GM12878 (cell line): ENCODE measurements around the gene RREB1. TPM values are rescaled to one million over a fixed set of nuclear protein-coding genes. Genes with fewer than 3 reads are reported as not detected.

Experiments used
- EED ChIP-seq: sonication (generic); IDR thresholded peaks from 2 replicates; pipeline ENCODE4 v1.6.1; 2016; ENCODE audit warnings: antibody characterized with exemption, low read depth
- ESRRA ChIP-seq: IDR thresholded peaks from 2 replicates; pipeline ENCODE4 v1.6.1; 2012; ENCODE audit warnings: mild to moderate bottlenecking, low read length, improper control_type of control experiment
- IRF4 ChIP-seq: IDR thresholded peaks from 2 replicates; pipeline ENCODE4 v1.6.1; 2011; ENCODE audit warnings: low read depth, low read length
- KAT2A ChIP-seq: conservative IDR thresholded peaks from 2 replicates; pipeline ENCODE4 v1.6.1; 2011; ENCODE audit warnings: low read depth, low read length; ENCODE audit not compliant: control insufficient read depth
- POU2F2 ChIP-seq: IDR thresholded peaks from 3 replicates; pipeline ENCODE4 v1.6.1; 2011; ENCODE audit warnings: low read depth, mild to moderate bottlenecking, low read length, borderline replicate concordance
- TCF7 ChIP-seq: IDR thresholded peaks from 2 replicates; pipeline ENCODE4 v1.6.1; 2014; ENCODE audit warnings: antibody characterized with exemption, borderline replicate concordance
- polyA plus RNA-seq, 11 experiments: library from polyadenylated mRNA; depleted of rRNA in 4 of 11; unstranded in 6 of 11; stranded (reverse) in 5 of 11; fragments of >200 nt; fragmentation: Nextera tagmentation in 4 of 11; fragmentation: Illumina TruSeq in 1 of 11; extraction: Ambion mirVana in 4 of 11; extraction: Trizol in 1 of 11; gene quantifications; 1 replicate in 1 of 11; 2 replicates in 10 of 11; pipeline versions ENCODE4 v1.2.1 to v1.2.3, GENCODE V29; 2011 to 2016; ENCODE audit warnings: inconsistent platforms in 2 of 11, missing spikeins in 2 of 11, low read depth in 1 of 11
- total RNA-seq, 4 experiments: library from RNA; depleted of rRNA in 3 of 4; stranded (reverse); fragments of >200 nt in 3 of 4; fragmentation: Illumina TruSeq in 1 of 4; extraction: Trizol in 1 of 4; gene quantifications; 2 replicates each; pipeline versions ENCODE4 v1.2.1 to v1.2.3, GENCODE V29; 2013 to 2021
- TF ChIP-seq, protein P1 (sequence below): IDR thresholded peaks from 2 replicates; pipeline ENCODE4 v1.6.1; 2012; ENCODE audit warnings: improper control_type of control experiment, low read depth, low read length; ENCODE audit not compliant: insufficient replicate concordance
- TF ChIP-seq, protein P2 (sequence below), 3 experiments: IDR thresholded peaks in 2 of 3; conservative IDR thresholded peaks in 1 of 3; 2 replicates each; pipeline ENCODE4 v1.5.1; 2011; ENCODE audit warnings: low read depth in 3 of 3, low read length in 3 of 3, mild to moderate bottlenecking in 3 of 3, control low read depth in 2 of 3, moderate library complexity in 2 of 3, inconsistent platforms in 1 of 3, mixed read lengths in 1 of 3; ENCODE audit not compliant: control insufficient read depth in 2 of 3, insufficient read depth in 1 of 3; ENCODE audit errors: extremely low read depth in 1 of 3
- TF ChIP-seq, protein P3 (sequence below): fragments of 450-650 bp; IDR thresholded peaks from 2 replicates; pipeline ENCODE4 v1.6.1; 2014; ENCODE audit warnings: mild to moderate bottlenecking

RREB1 gene
- total and polyA plus RNA-seq, 10 of the 15 experiments (the other 5 are each of a cell fraction or from before 2014, with no cell fraction given) = 1.9 to 30.3 (median 8.6) TPM

DNA sequence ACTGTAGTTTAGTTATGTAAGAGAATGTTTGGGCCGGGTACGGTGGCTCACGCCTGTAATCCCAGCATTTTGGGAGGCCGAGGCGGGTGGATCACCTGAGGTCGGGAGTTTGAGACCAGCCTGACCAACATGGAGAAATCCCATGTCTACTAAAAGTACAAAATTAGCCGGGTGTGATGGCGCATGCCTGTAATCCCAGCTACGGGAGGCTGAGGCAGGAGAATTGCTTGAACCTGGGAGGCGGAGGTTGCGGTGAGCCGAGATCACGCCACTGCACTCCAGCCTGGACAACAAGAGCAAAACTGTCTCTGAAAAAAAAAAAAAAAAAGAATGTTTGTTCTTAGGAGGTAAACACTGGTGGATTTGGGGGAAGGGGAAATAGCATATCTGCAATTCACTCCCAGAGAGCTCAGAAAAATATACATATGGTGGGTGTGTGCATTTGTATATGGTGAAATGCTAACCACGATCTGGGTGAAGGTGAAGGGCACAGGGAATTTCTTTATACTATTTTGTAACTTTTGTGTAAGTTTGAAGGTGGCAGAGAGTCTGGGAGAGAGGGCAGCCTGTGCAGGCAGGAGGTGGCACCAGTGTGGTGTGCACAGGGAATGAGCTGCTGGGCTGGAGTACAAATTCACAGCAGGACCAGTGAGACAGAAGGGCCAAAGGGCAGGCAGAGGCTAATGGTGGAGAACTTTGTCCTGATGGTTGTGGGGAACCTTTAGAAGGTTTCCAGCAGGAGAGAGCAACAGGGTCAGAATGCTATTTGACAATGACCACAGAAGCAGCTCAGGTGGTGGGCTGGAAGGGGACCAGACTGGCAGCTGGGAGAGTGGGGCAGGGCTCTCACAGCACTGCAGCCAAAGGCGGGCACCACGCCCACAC, 162.8 kb downstream of the RREB1 start (continued):
- TF ChIP-seq, protein P1, sequence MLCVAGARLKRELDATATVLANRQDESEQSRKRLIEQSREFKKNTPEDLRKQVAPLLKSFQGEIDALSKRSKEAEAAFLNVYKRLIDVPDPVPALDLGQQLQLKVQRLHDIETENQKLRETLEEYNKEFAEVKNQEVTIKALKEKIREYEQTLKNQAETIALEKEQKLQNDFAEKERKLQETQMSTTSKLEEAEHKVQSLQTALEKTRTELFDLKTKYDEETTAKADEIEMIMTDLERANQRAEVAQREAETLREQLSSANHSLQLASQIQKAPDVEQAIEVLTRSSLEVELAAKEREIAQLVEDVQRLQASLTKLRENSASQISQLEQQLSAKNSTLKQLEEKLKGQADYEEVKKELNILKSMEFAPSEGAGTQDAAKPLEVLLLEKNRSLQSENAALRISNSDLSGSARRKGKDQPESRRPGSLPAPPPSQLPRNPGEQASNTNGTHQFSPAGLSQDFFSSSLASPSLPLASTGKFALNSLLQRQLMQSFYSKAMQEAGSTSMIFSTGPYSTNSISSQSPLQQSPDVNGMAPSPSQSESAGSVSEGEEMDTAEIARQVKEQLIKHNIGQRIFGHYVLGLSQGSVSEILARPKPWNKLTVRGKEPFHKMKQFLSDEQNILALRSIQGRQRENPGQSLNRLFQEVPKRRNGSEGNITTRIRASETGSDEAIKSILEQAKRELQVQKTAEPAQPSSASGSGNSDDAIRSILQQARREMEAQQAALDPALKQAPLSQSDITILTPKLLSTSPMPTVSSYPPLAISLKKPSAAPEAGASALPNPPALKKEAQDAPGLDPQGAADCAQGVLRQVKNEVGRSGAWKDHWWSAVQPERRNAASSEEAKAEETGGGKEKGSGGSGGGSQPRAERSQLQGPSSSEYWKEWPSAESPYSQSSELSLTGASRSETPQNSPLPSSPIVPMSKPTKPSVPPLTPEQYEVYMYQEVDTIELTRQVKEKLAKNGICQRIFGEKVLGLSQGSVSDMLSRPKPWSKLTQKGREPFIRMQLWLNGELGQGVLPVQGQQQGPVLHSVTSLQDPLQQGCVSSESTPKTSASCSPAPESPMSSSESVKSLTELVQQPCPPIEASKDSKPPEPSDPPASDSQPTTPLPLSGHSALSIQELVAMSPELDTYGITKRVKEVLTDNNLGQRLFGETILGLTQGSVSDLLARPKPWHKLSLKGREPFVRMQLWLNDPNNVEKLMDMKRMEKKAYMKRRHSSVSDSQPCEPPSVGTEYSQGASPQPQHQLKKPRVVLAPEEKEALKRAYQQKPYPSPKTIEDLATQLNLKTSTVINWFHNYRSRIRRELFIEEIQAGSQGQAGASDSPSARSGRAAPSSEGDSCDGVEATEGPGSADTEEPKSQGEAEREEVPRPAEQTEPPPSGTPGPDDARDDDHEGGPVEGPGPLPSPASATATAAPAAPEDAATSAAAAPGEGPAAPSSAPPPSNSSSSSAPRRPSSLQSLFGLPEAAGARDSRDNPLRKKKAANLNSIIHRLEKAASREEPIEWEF = no peak
- TF ChIP-seq POU2F2 (no peak), KAT2A (no peak), ESRRA (no peak), IRF4 (no peak), EED (no peak), TCF7 (no peak)
- TF ChIP-seq, protein P2, sequence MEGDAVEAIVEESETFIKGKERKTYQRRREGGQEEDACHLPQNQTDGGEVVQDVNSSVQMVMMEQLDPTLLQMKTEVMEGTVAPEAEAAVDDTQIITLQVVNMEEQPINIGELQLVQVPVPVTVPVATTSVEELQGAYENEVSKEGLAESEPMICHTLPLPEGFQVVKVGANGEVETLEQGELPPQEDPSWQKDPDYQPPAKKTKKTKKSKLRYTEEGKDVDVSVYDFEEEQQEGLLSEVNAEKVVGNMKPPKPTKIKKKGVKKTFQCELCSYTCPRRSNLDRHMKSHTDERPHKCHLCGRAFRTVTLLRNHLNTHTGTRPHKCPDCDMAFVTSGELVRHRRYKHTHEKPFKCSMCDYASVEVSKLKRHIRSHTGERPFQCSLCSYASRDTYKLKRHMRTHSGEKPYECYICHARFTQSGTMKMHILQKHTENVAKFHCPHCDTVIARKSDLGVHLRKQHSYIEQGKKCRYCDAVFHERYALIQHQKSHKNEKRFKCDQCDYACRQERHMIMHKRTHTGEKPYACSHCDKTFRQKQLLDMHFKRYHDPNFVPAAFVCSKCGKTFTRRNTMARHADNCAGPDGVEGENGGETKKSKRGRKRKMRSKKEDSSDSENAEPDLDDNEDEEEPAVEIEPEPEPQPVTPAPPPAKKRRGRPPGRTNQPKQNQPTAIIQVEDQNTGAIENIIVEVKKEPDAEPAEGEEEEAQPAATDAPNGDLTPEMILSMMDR (IDR thresholded peaks at IDR 0.05 in 2 of 3, conservative IDR thresholded peaks at IDR 0.05 in 1 of 3; ENCODE audit: control insufficient read depth in 2 of 3, extremely low read depth in 1 of 3, insufficient read depth in 1 of 3, low read depth in 3 of 3, low read length in 3 of 3) = no peak
- TF ChIP-seq, protein P3, sequence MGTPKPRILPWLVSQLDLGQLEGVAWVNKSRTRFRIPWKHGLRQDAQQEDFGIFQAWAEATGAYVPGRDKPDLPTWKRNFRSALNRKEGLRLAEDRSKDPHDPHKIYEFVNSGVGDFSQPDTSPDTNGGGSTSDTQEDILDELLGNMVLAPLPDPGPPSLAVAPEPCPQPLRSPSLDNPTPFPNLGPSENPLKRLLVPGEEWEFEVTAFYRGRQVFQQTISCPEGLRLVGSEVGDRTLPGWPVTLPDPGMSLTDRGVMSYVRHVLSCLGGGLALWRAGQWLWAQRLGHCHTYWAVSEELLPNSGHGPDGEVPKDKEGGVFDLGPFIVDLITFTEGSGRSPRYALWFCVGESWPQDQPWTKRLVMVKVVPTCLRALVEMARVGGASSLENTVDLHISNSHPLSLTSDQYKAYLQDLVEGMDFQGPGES = no peak
